Endothelial cell of umbilical vein (primary cell): ENCODE measurements around the gene P2RY6. TPM values are rescaled to one million over a fixed set of nuclear protein-coding genes. Genes with fewer than 3 reads are reported as not detected.

Experiments used
- BruUV-seq: library from RNA; stranded (reverse); fragments of 400-500 nt; replicated peaks from 2 replicates; lab custom pipeline; 2021; lab: Mats Ljungman, UMichigan
- CTCF ChIA-PET: fragments of 300-600, 350-600 bp; sonication (Branson Sonifier 250); formaldehyde crosslinking; loops from one replicate; lab custom pipeline; 2021; ENCODE audit warnings: antibody characterized with exemption, inconsistent platforms; lab: Charles Lee
- POLR2A ChIA-PET: fragments of 300-600, 350-600 bp; sonication (Branson Sonifier 250); formaldehyde crosslinking; loops from one replicate; lab custom pipeline; 2021; ENCODE audit warnings: antibody characterized with exemption, inconsistent platforms; lab: Charles Lee
- DNase-seq: peaks from one replicate; pipeline ENCODE4 v3.0.0-alpha.2; 2011; ENCODE audit warnings: low read depth, low spot score
- FAIRE-seq: peaks from 2 replicates; lab custom pipeline; 2011; peaks lifted over from hg19 to GRCh38; lab: Jason Lieb, UNC
- H2AFZ ChIP-seq: 2 replicates; pipeline ENCODE4 v1.6.0; 2012; ENCODE audit warnings: low read depth, low read length, control low read depth, inconsistent platforms
- H3K27ac ChIP-seq: 2 replicates; pipeline ENCODE4 v1.5.1; 2011; ENCODE audit warnings: low read depth, mild to moderate bottlenecking, control low read depth, low read length, moderate library complexity; ENCODE audit not compliant: insufficient read depth
- H3K27me3 ChIP-seq, 2 experiments: 2 replicates each; pipeline versions ENCODE4 v1.6.0 to v1.6.1; 2011; ENCODE audit warnings: low read length in 2 of 2, mixed read lengths in 1 of 2; ENCODE audit not compliant: control insufficient read depth in 2 of 2, insufficient read depth in 2 of 2
- H3K36me3 ChIP-seq, 2 experiments: 2 replicates in 1 of 2; 3 replicates in 1 of 2; pipeline ENCODE4 v1.5.1; 2011; ENCODE audit warnings: low read length in 2 of 2, mild to moderate bottlenecking in 1 of 2, moderate library complexity in 1 of 2; ENCODE audit not compliant: control insufficient read depth in 2 of 2, insufficient read depth in 2 of 2; ENCODE audit errors: extremely low read depth in 1 of 2
- H3K4me1 ChIP-seq: 3 replicates; pipeline ENCODE4 v1.5.1; 2011; ENCODE audit warnings: mild to moderate bottlenecking, low read length; ENCODE audit not compliant: control insufficient read depth, insufficient read depth; ENCODE audit errors: extremely low read depth
- H3K4me2 ChIP-seq: 2 replicates; pipeline ENCODE4 v1.6.1; 2011; ENCODE audit warnings: low read length, control low read depth, mixed read lengths; ENCODE audit not compliant: insufficient read depth
- H3K4me3 ChIP-seq, 3 experiments: fragments of 200-600 bp in 1 of 3; sonication (generic), shearing (Covaris generic) in 1 of 3; replicated peaks in 1 of 3; 2 replicates each; pipeline ENCODE4 v1.5.1; 2011 to 2016; ENCODE audit warnings: control low read depth in 3 of 3, low read length in 3 of 3, mild to moderate bottlenecking in 2 of 3, inconsistent platforms in 1 of 3, low read depth in 1 of 3, moderate library complexity in 1 of 3; ENCODE audit not compliant: insufficient read depth in 1 of 3
- H3K79me2 ChIP-seq: 2 replicates; pipeline ENCODE4 v1.6.0; 2012; ENCODE audit warnings: low read length, inconsistent platforms; ENCODE audit not compliant: control insufficient read depth, insufficient read depth
- H3K9ac ChIP-seq: replicated peaks from 2 replicates; pipeline ENCODE3; 2011; ENCODE audit warnings: low read length, control low read depth; ENCODE audit not compliant: insufficient read depth; ENCODE audit errors: extremely low read depth
- H3K9me1 ChIP-seq: replicated peaks from 3 replicates; pipeline ENCODE4 v1.6.0; 2011; ENCODE audit warnings: mild to moderate bottlenecking, low read length; ENCODE audit not compliant: control insufficient read depth, insufficient read depth; ENCODE audit errors: extremely low read depth
- H3K9me3 ChIP-seq: replicated peaks from 2 replicates; pipeline ENCODE4 v1.5.1; 2012; ENCODE audit warnings: low read length, inconsistent platforms; ENCODE audit not compliant: control insufficient read depth, insufficient read depth
- H4K20me1 ChIP-seq: replicated peaks from 2 replicates; pipeline ENCODE3; 2011; ENCODE audit warnings: mild to moderate bottlenecking, low read length; ENCODE audit not compliant: control insufficient read depth, insufficient read depth; ENCODE audit errors: extremely low read depth
- CTCF ChIP-seq, 2 donors: IDR thresholded peaks; 1 replicate in 1 of 2; 2 replicates in 1 of 2; pipeline ENCODE4 v1.5.1; 2011; ENCODE audit warnings: low read length in 2 of 2, mild to moderate bottlenecking in 2 of 2, moderate library complexity in 2 of 2, control low read depth in 1 of 2, inconsistent platforms in 1 of 2, low read depth in 1 of 2; ENCODE audit not compliant: insufficient read depth in 1 of 2; ENCODE audit errors: extremely low read depth in 1 of 2
- EZH2 ChIP-seq: IDR thresholded peaks from 2 replicates; pipeline ENCODE4 v1.6.1; 2012; ENCODE audit warnings: borderline replicate concordance, low read depth, mild to moderate bottlenecking, moderate library complexity, low read length, inconsistent platforms; ENCODE audit not compliant: severe bottlenecking
- FOS ChIP-seq: IDR thresholded peaks from 2 replicates; pipeline ENCODE4 v1.6.1; 2011; ENCODE audit warnings: mild to moderate bottlenecking, low read length, moderate library complexity, borderline replicate concordance; ENCODE audit not compliant: insufficient read depth
- GATA2 ChIP-seq: IDR thresholded peaks from 2 replicates; pipeline ENCODE4 v1.7.0; 2011; ENCODE audit warnings: low read depth, mild to moderate bottlenecking, moderate library complexity, mixed read lengths, low read length; ENCODE audit not compliant: insufficient read length, insufficient read depth
- JUN ChIP-seq: IDR thresholded peaks from 2 replicates; pipeline ENCODE4 v1.6.1; 2011; ENCODE audit warnings: borderline replicate concordance, low read depth; ENCODE audit not compliant: insufficient read length, insufficient read depth
- MAX ChIP-seq: IDR thresholded peaks from 2 replicates; pipeline ENCODE4 v1.6.1; 2011; ENCODE audit not compliant: insufficient read depth, insufficient read length
- MYC ChIP-seq: IDR thresholded peaks from one replicate; pipeline ENCODE4 v1.6.1; 2011; ENCODE audit warnings: mild to moderate bottlenecking, low read depth, low read length
- POLR2A ChIP-seq: IDR thresholded peaks from 2 replicates; pipeline ENCODE4 v1.6.1; 2012; ENCODE audit warnings: low read depth, mild to moderate bottlenecking, control low read depth, low read length
- POLR2AphosphoS5 ChIP-seq: IDR thresholded peaks from 2 replicates; pipeline ENCODE4 v1.6.1; 2012; ENCODE audit warnings: low read depth, mild to moderate bottlenecking, control low read depth, low read length, moderate library complexity; ENCODE audit not compliant: insufficient read depth
- dilution Hi-C: fragments of 300-500 bp; cut with MboI; formaldehyde crosslinking; loops from one replicate; pipeline ENCODE4 v1.15.0; 2019; ENCODE audit warnings: low sequenced_read_pairs; ENCODE audit not compliant: extremely low pct_ligation_motif_present
- intact Hi-C: fragments of 100-400 bp; cut with micrococcal nuclease; formaldehyde crosslinking; loops from one replicate; pipeline ENCODE4 v1.10.0; 2022
- polyA plus RNA-seq, 4 experiments: library from polyadenylated mRNA; depleted of rRNA in 3 of 4; stranded (reverse) in 3 of 4; unstranded in 1 of 4; fragments of >200 nt; gene quantifications; 2 replicates each; pipeline versions ENCODE4 v1.2.1 to v1.2.3, GENCODE V29; 2011 to 2012; ENCODE audit warnings: missing spikeins in 1 of 4
- total RNA-seq: library from RNA; stranded (reverse); gene quantifications from 2 replicates; pipeline ENCODE4 v1.2.3, GENCODE V29; 2021

P2RY6 gene
- total and polyA plus RNA-seq, 2 donors (not counting 3 experiments of a cell fraction or from before 2014, with no cell fraction given) = 0.47 TPM; not detected in 1

GRCh38 chr11:73225851-73226250 is 46.3 kb upstream of the P2RY6 start:
- dilution Hi-C loops = no loop called here
- H3K27me3 ChIP-seq = no peaks in the 10 kb centered on the region
- no peak for TF ChIP-seq GATA2
- TF ChIP-seq FOS = no peak
- no peak for TF ChIP-seq EZH2
- no peak for TF ChIP-seq POLR2A
- TF ChIP-seq CTCF (IDR thresholded peaks at IDR 0.05; ENCODE audit: extremely low read depth in 1 of 2, insufficient read depth in 1 of 2, low read depth in 1 of 2, low read length in 2 of 2) = no peak
- no peak for TF ChIP-seq MYC
- no peak for TF ChIP-seq JUN
- TF ChIP-seq MAX = no peak
- no peak for TF ChIP-seq POLR2AphosphoS5
- no peaks in the 10 kb centered on the region for H4K20me1 ChIP-seq
- no TSS peak for BruUV-seq
- H2AFZ ChIP-seq = no peak overlapping the region
- H3K9me1 ChIP-seq = no peaks in the 10 kb centered on the region
- H3K79me2 ChIP-seq = no peaks in the 10 kb centered on the region
- H3K36me3 ChIP-seq = no peaks in the 10 kb centered on the region
- ChIA-PET CTCF (interaction anchor here (0.9 to 3.1 kb wide), 4 partner anchors 8 to 33 kb away, joined by 3 to 26 read pairs (median 4); no protein-coding TSS in a partner anchor), POLR2A (no interaction called here)
- FAIRE-seq = no peak
- H3K4me2 ChIP-seq = no peak overlapping the region
- no peak overlapping the region for H3K4me3 ChIP-seq
- no peak overlapping the region for H3K27ac ChIP-seq
- DNase-seq = no peak
- H3K9me3 ChIP-seq = no peaks in the 10 kb centered on the region
- no peaks in the 10 kb centered on the region for H3K4me1 ChIP-seq
- intact Hi-C loops = no loop called here
- H3K9ac ChIP-seq = no peak overlapping the region
